Choroid plexus epithelial cell (primary cell): ENCODE results near the gene SERGEF.

Experiments
- DNase-seq: peaks from one replicate; pipeline ENCODE4 v3.0.0-alpha.2; 2010; ENCODE audit warnings: low read depth
- H3K4me3 ChIP-seq: 2 replicates; pipeline ENCODE4 v1.5.1; 2011; ENCODE audit warnings: low read depth, mild to moderate bottlenecking, control low read depth, low read length, moderate library complexity
- CTCF ChIP-seq: conservative IDR thresholded peaks from 2 replicates; pipeline ENCODE4 v1.5.1; 2011; ENCODE audit warnings: low read depth, mild to moderate bottlenecking, control low read depth, inconsistent platforms, low read length, moderate library complexity

SERGEF gene

GRCh38 chr11:18036456-18036855 lies 23.6 kb upstream of the SERGEF start:
- no peak for TF ChIP-seq CTCF
- no peak for DNase-seq
- no peak overlapping the region for H3K4me3 ChIP-seq

GRCh38 chr11:18027475-18027874 lies 14.6 kb upstream of the SERGEF start:
- DNase-seq, result peak; percentile 19
- no peak overlapping the region for H3K4me3 ChIP-seq
- no peak for TF ChIP-seq CTCF

DNA sequence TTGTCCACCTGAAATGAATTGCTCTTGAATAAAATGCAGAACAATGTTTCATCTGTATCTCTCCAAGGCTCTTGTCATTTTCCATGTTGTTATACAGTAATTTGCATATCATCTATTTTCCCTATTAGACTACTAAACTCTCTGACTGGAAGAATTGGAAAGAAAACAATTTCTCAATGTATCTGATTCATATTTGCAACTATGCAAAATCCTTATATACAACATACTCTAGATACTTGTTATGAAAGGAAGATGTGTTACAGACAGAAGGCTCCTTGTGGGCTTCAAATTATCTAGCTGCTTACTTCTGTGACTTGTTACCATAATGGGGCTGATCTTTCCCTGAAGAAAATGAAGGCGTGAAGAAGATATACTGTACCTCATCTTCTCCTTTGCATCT lies 9.6 kb upstream of the SERGEF start:
- no peak for DNase-seq
- no peak for TF ChIP-seq CTCF

GRCh38 chr11:18019650-18020049 lies 6.8 kb upstream of the SERGEF start:
- H3K4me3 ChIP-seq, result no peak overlapping the region
- TF ChIP-seq CTCF, result no peak
- no peak for DNase-seq

More for the DNA sequence above, 9.6 kb upstream of the SERGEF start:
- H3K4me3 ChIP-seq, result no peak overlapping the region

DNA sequence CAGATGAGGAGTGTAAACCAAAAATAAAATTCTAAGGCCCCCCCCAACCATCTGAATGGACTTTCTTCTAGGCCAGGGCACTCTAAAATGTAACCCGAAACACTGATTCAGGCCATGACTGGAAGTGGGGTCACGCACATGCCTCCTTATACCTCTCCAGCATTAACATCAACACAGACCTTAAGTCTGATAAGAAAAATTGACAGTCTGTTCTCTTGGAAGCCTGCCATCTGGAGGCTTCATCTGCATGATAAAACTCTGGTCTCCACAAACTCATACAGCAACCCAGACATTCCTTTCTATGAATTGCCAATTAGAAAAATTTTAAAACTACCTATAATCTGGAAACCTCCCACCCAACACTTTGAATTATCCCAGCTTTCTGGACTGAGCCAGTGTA lies 3.9 kb upstream of the SERGEF start:
- TF ChIP-seq CTCF, result no peak
- DNase-seq, result peak; percentile 36
- no peak overlapping the region for H3K4me3 ChIP-seq

GRCh38 chr11:18014876-18015275 lies 2.0 kb upstream of the SERGEF start:
- no peak for DNase-seq
- no peak overlapping the region for H3K4me3 ChIP-seq
- no peak for TF ChIP-seq CTCF

GRCh38 chr11:18013790-18014507 lies 1.1 kb upstream of the SERGEF start:
- peak; percentile 12 for DNase-seq
- H3K4me3 ChIP-seq, result peak overlapping the region; percentile 82
- no peak for TF ChIP-seq CTCF
